ENCODE data around the gene ZNF541.

DNA sequence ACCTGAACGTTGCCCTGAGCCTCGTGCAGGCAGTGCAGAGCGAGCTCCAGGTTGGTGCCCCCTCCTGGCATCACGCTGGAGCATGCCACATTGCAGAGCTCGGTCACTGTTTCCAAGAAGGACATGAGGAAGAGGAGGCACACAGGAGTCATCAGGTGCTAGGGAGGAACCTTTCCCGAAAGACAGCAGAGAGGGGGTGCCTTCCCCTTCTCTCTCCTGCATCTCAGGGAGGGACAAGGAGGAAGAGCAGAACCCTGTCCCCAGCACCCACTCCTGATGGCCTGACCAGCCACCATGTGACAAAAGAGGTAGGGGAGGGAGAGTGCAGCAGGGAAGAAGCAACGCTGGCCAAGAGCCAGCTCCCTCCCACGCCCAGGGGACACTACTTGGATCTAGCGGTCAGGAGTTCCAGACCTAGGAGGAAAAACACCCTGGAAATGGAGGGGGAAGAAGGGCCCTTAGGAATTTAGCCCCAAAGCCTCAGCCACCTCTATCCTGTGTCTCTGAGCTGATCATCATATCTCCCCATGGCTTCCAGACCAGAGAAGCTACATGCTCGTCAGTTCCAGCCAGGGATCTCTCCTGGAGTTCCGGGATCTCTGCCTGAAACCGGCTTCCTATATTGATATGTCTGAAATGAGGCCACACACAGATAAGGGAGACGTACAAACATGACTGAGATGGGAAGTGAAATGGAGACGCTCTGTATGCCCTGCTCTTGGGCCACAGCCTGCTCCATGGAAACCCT, 41.1 kb downstream of the ZNF541 start:
- TF ChIP-seq, protein P1, sequence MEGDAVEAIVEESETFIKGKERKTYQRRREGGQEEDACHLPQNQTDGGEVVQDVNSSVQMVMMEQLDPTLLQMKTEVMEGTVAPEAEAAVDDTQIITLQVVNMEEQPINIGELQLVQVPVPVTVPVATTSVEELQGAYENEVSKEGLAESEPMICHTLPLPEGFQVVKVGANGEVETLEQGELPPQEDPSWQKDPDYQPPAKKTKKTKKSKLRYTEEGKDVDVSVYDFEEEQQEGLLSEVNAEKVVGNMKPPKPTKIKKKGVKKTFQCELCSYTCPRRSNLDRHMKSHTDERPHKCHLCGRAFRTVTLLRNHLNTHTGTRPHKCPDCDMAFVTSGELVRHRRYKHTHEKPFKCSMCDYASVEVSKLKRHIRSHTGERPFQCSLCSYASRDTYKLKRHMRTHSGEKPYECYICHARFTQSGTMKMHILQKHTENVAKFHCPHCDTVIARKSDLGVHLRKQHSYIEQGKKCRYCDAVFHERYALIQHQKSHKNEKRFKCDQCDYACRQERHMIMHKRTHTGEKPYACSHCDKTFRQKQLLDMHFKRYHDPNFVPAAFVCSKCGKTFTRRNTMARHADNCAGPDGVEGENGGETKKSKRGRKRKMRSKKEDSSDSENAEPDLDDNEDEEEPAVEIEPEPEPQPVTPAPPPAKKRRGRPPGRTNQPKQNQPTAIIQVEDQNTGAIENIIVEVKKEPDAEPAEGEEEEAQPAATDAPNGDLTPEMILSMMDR (IDR thresholded peaks at IDR 0.05; ENCODE audit: poor library complexity, severe bottlenecking) = no peak
- TF ChIP-seq, protein P2, sequence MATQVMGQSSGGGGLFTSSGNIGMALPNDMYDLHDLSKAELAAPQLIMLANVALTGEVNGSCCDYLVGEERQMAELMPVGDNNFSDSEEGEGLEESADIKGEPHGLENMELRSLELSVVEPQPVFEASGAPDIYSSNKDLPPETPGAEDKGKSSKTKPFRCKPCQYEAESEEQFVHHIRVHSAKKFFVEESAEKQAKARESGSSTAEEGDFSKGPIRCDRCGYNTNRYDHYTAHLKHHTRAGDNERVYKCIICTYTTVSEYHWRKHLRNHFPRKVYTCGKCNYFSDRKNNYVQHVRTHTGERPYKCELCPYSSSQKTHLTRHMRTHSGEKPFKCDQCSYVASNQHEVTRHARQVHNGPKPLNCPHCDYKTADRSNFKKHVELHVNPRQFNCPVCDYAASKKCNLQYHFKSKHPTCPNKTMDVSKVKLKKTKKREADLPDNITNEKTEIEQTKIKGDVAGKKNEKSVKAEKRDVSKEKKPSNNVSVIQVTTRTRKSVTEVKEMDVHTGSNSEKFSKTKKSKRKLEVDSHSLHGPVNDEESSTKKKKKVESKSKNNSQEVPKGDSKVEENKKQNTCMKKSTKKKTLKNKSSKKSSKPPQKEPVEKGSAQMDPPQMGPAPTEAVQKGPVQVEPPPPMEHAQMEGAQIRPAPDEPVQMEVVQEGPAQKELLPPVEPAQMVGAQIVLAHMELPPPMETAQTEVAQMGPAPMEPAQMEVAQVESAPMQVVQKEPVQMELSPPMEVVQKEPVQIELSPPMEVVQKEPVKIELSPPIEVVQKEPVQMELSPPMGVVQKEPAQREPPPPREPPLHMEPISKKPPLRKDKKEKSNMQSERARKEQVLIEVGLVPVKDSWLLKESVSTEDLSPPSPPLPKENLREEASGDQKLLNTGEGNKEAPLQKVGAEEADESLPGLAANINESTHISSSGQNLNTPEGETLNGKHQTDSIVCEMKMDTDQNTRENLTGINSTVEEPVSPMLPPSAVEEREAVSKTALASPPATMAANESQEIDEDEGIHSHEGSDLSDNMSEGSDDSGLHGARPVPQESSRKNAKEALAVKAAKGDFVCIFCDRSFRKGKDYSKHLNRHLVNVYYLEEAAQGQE (IDR thresholded peaks at IDR 0.05; ENCODE audit: borderline replicate concordance) = no peak

Data from neural cell (in vitro differentiated cells).